A673 (cell line): ENCODE measurements around the gene ALLC. TPM values are rescaled to one million over a fixed set of nuclear protein-coding genes. Genes with fewer than 3 reads are reported as not detected.

ENCODE experiments used
- BruUV-seq: library from RNA; stranded (reverse); fragments of 400-500 nt; replicated peaks from 2 replicates; lab custom pipeline; 2021; lab: Mats Ljungman, UMichigan
- CTCF ChIA-PET: fragments of 300-600 bp; sonication (Branson Sonifier 250); formaldehyde crosslinking; loops from one replicate; lab custom pipeline; 2022; ENCODE audit warnings: antibody characterized with exemption; lab: Charles Lee
- POLR2A ChIA-PET: fragments of 300-600 bp; sonication (Branson Sonifier 250); formaldehyde crosslinking; loops from one replicate; lab custom pipeline; 2022; ENCODE audit warnings: antibody characterized with exemption; ENCODE audit not compliant: low non-redundant PET; lab: Charles Lee
- DNase-seq: peaks from one replicate; pipeline ENCODE4 v3.0.0-alpha.2; 2015; ENCODE audit warnings: low spot score
- H3K27ac ChIP-seq: fragments of 200-600 bp; sonication (generic); 2 replicates; pipeline ENCODE4 v1.5.1; 2016; ENCODE audit warnings: mixed run types, low read depth, mild to moderate bottlenecking, mixed read lengths, antibody characterized with exemption, low read length; ENCODE audit not compliant: poor library complexity, severe bottlenecking
- H3K27me3 ChIP-seq: fragments of 200-600 bp; sonication (generic); replicated peaks from 2 replicates; pipeline ENCODE4 v1.6.1; 2017; ENCODE audit warnings: mixed run types, low read depth, mild to moderate bottlenecking, mixed read lengths, antibody characterized with exemption, low read length; ENCODE audit not compliant: insufficient read depth, poor library complexity
- H3K36me3 ChIP-seq: fragments of 200-600 bp; sonication (generic); 2 replicates; pipeline ENCODE4 v1.6.1; 2016; ENCODE audit warnings: mixed run types, mild to moderate bottlenecking, mixed read lengths, antibody characterized with exemption, low read length; ENCODE audit not compliant: insufficient read depth, poor library complexity, severe bottlenecking
- H3K4me1 ChIP-seq: fragments of 200-600 bp; sonication (generic); 2 replicates; pipeline ENCODE4 v1.6.1; 2017; ENCODE audit warnings: mixed run types, mild to moderate bottlenecking, mixed read lengths, antibody characterized with exemption, low read length; ENCODE audit not compliant: insufficient read depth, poor library complexity, severe bottlenecking
- H3K4me3 ChIP-seq: fragments of 200-600 bp; sonication (generic); 2 replicates; pipeline ENCODE4 v1.5.1; 2016; ENCODE audit warnings: low read depth, mixed run types, mild to moderate bottlenecking, mixed read lengths, low read length; ENCODE audit not compliant: poor library complexity, severe bottlenecking
- H3K9me3 ChIP-seq: fragments of 200-600 bp; sonication (generic); 2 replicates; pipeline ENCODE4 v1.6.1; 2016; ENCODE audit warnings: mixed run types, low read depth, mild to moderate bottlenecking, mixed read lengths, antibody characterized with exemption, low read length; ENCODE audit not compliant: poor library complexity, severe bottlenecking
- CTCF ChIP-seq: fragments of 300-800, 200-600 bp; sonication (generic); conservative IDR thresholded peaks from 2 replicates; pipeline ENCODE4 v1.5.1; 2017; ENCODE audit warnings: low read depth, mild to moderate bottlenecking, antibody characterized with exemption, low read length, moderate library complexity, mixed read lengths
- EZH2 ChIP-seq: fragments of 200-600 bp; sonication (generic); IDR thresholded peaks from 2 replicates; pipeline ENCODE4 v1.6.1; 2017; ENCODE audit warnings: borderline replicate concordance, low read depth, mild to moderate bottlenecking, mixed read lengths, antibody characterized with exemption, low read length; ENCODE audit not compliant: poor library complexity, severe bottlenecking
- intact Hi-C: fragments of 100-400 bp; cut with micrococcal nuclease; formaldehyde crosslinking; loops from one replicate; pipeline ENCODE4 v1.10.0; 2022; ENCODE audit not compliant: unreplicated experiment
- total RNA-seq: library from RNA; stranded (reverse); gene quantifications from 2 replicates; pipeline ENCODE4 v1.2.3, GENCODE V29; 2021

ALLC gene
- total RNA-seq, 1 experiment from 2014 or later, result not detected

GRCh38 chr2:3669656-3670055, 11.7 kb downstream of the ALLC start:
- H3K4me3 ChIP-seq, result no peak overlapping the region
- BruUV-seq, result no TSS peak

GRCh38 chr2:3670376-3670775, 12.4 kb downstream of the ALLC start:
- Histone ChIP-seq H3K9me3 (no peaks in the 10 kb centered on the region), H3K27ac (no peak overlapping the region), H3K4me1 (no peaks in the 10 kb centered on the region), H3K36me3 (no peaks in the 10 kb centered on the region), H3K27me3 (no peaks in the 10 kb centered on the region), H3K4me3 (no peak overlapping the region)
- ChIA-PET POLR2A (no interaction called here), CTCF (no interaction called here)
- no TSS peak for BruUV-seq
- DNase-seq, result no peak
- intact Hi-C loops, result no loop called here
- TF ChIP-seq CTCF (no peak), EZH2 (no peak)

More at GRCh38 chr2:3669656-3670055, 11.7 kb downstream of the ALLC start:
- H3K36me3 ChIP-seq, result no peaks in the 10 kb centered on the region
- TF ChIP-seq EZH2 (no peak), CTCF (no peak)
- intact Hi-C loops, result no loop called here
- DNase-seq, result no peak
- no peaks in the 10 kb centered on the region for H3K27me3 ChIP-seq
- ChIA-PET CTCF (no interaction called here), POLR2A (no interaction called here)
- H3K27ac ChIP-seq, result no peak overlapping the region
- no peaks in the 10 kb centered on the region for H3K4me1 ChIP-seq
- H3K9me3 ChIP-seq, result no peaks in the 10 kb centered on the region

GRCh38 chr2:3670941-3671340, 12.9 kb downstream of the ALLC start:
- Histone ChIP-seq H3K27me3 (no peaks in the 10 kb centered on the region), H3K9me3 (no peaks in the 10 kb centered on the region), H3K27ac (no peak overlapping the region), H3K36me3 (no peaks in the 10 kb centered on the region), H3K4me3 (no peak overlapping the region), H3K4me1 (no peaks in the 10 kb centered on the region)
- TF ChIP-seq CTCF (no peak), EZH2 (no peak)
- no TSS peak for BruUV-seq
- ChIA-PET CTCF (no interaction called here), POLR2A (no interaction called here)
- no peak for DNase-seq
- intact Hi-C loops, result no loop called here
